HEK293 (cell line): ENCODE results near the gene GSC2.
A peak's percentile ranks its signal among the peaks of the same experiment; 100 is the strongest.

Experiments used
- CTCF ChIA-PET: fragments of 350-600 bp; formaldehyde crosslinking; extraction: SDS; loops from one replicate; lab custom pipeline; 2021; ENCODE audit warnings: antibody characterized with exemption; lab: Yijun Ruan, JAX
- POLR2A ChIA-PET: fragments of 300-600 bp; formaldehyde crosslinking; extraction: SDS; loops from one replicate; lab custom pipeline; 2020; ENCODE audit warnings: antibody characterized with exemption, inconsistent platforms; lab: Yijun Ruan, JAX
- H3K27ac ChIP-seq: fragments of 200-500 bp; sonication (Bioruptor generic); 2 replicates; pipeline ENCODE4 v1.5.1; 2014; ENCODE audit warnings: low read depth, low read length, control low read depth, inconsistent platforms; ENCODE audit errors: extremely low read depth
- H3K36me3 ChIP-seq, 2 experiments: fragments of 200-500 bp in 1 of 2; sonication (Bioruptor generic) in 1 of 2; 1 replicate in 1 of 2; 2 replicates in 1 of 2; pipeline ENCODE4 v1.5.1; 2014 to 2017; ENCODE audit warnings: inconsistent platforms in 2 of 2, low read length in 2 of 2; ENCODE audit not compliant: control insufficient read depth in 2 of 2, insufficient read depth in 1 of 2
- H3K4me1 ChIP-seq: fragments of 200-500 bp; sonication (Bioruptor generic); 2 replicates; pipeline ENCODE4 v1.5.1; 2014; ENCODE audit warnings: mild to moderate bottlenecking, low read length, inconsistent platforms; ENCODE audit not compliant: control insufficient read depth, insufficient read depth
- H3K4me3 ChIP-seq: 2 replicates; pipeline ENCODE4 v1.5.1; 2011; ENCODE audit warnings: low read depth, mild to moderate bottlenecking, control low read depth, low read length, moderate library complexity
- H3K9me3 ChIP-seq: fragments of 200-500 bp; sonication (Bioruptor generic); 2 replicates; pipeline ENCODE4 v1.5.1; 2014; ENCODE audit warnings: low read depth, low read length, inconsistent platforms; ENCODE audit not compliant: control insufficient read depth, insufficient read depth
- BCL11A ChIP-seq: fragments of 450-650 bp; formaldehyde crosslinking; IDR thresholded peaks from 2 replicates; pipeline ENCODE4 v1.5.1; 2016; ENCODE audit warnings: low read depth, missing biosample characterization, missing genetic modification characterization
- FEZF1 ChIP-seq: fragments of 450-650 bp; formaldehyde crosslinking; IDR thresholded peaks from 2 replicates; pipeline ENCODE4 v1.5.1; 2016; ENCODE audit warnings: missing biosample characterization, missing genetic modification characterization
- GLIS2 ChIP-seq: fragments of 450-650 bp; formaldehyde crosslinking; IDR thresholded peaks from 2 replicates; pipeline ENCODE4 v1.5.1; 2016; ENCODE audit warnings: missing biosample characterization, missing genetic modification characterization
- IKZF3 ChIP-seq: fragments of 450-650 bp; IDR thresholded peaks from 2 replicates; pipeline ENCODE4 v1.5.0; 2018; ENCODE audit warnings: missing biosample characterization, mild to moderate bottlenecking, missing genetic modification characterization, moderate library complexity
- KLF10 ChIP-seq: fragments of 450-650 bp; IDR thresholded peaks from 2 replicates; pipeline ENCODE4 v1.5.1; 2018; ENCODE audit warnings: missing biosample characterization, mild to moderate bottlenecking, missing genetic modification characterization
- PATZ1 ChIP-seq: fragments of 450-650 bp; formaldehyde crosslinking; IDR thresholded peaks from 2 replicates; pipeline ENCODE4 v1.5.1; 2016; ENCODE audit warnings: missing biosample characterization, missing genetic modification characterization
- RBAK ChIP-seq: fragments of 450-650 bp; formaldehyde crosslinking; IDR thresholded peaks from 2 replicates; pipeline ENCODE4 v1.5.1; 2016; ENCODE audit warnings: missing biosample characterization, missing genetic modification characterization
- ZBTB7A ChIP-seq: fragments of 450-650 bp; formaldehyde crosslinking; IDR thresholded peaks from 2 replicates; pipeline ENCODE4 v1.5.1; 2016; ENCODE audit warnings: low read depth, missing biosample characterization, missing genetic modification characterization
- ZNF10 ChIP-seq: fragments of 450-650 bp; formaldehyde crosslinking; IDR thresholded peaks from 2 replicates; pipeline ENCODE4 v1.5.1; 2017; ENCODE audit warnings: missing biosample characterization, missing genetic modification characterization
- ZNF202 ChIP-seq: fragments of 450-650 bp; formaldehyde crosslinking; IDR thresholded peaks from 2 replicates; pipeline ENCODE4 v1.5.1; 2016; ENCODE audit warnings: missing biosample characterization, missing genetic modification characterization, borderline replicate concordance
- ZNF274 ChIP-seq, 2 experiments: fragments of 200-500 bp in 1 of 2; fragments of 450-650 bp in 1 of 2; sonication (Bioruptor generic) in 1 of 2; formaldehyde crosslinking in 1 of 2; IDR thresholded peaks; 2 replicates each; pipeline versions ENCODE4 v1.5.1 to v1.6.1; 2014 to 2016; ENCODE audit warnings: borderline replicate concordance in 1 of 2, inconsistent platforms in 1 of 2, low read length in 1 of 2, missing biosample characterization in 1 of 2, missing genetic modification characterization in 1 of 2
- ZNF292 ChIP-seq: fragments of 450-650 bp; formaldehyde crosslinking; IDR thresholded peaks from 2 replicates; pipeline ENCODE4 v1.5.1; 2016; ENCODE audit warnings: low read depth, missing biosample characterization, missing genetic modification characterization, borderline replicate concordance
- ZNF350 ChIP-seq: fragments of 450-650 bp; formaldehyde crosslinking; IDR thresholded peaks from 2 replicates; pipeline ENCODE4 v1.5.0; 2017; ENCODE audit warnings: missing biosample characterization, mild to moderate bottlenecking, missing genetic modification characterization
- ZNF37A ChIP-seq: fragments of 450-650 bp; IDR thresholded peaks from 2 replicates; pipeline ENCODE4 v1.5.1; 2018; ENCODE audit warnings: missing biosample characterization, missing genetic modification characterization
- ZNF423 ChIP-seq: fragments of 450-650 bp; formaldehyde crosslinking; IDR thresholded peaks from 2 replicates; pipeline ENCODE4 v1.5.1; 2016; ENCODE audit warnings: missing biosample characterization, missing genetic modification characterization
- ZNF473 ChIP-seq: fragments of 450-650 bp; formaldehyde crosslinking; IDR thresholded peaks from 2 replicates; pipeline ENCODE4 v1.5.1; 2017; ENCODE audit warnings: missing biosample characterization, missing genetic modification characterization
- ZNF514 ChIP-seq: fragments of 450-650 bp; formaldehyde crosslinking; IDR thresholded peaks from 2 replicates; pipeline ENCODE4 v1.5.1; 2016; ENCODE audit warnings: missing biosample characterization, missing genetic modification characterization
- ZNF610 ChIP-seq: fragments of 450-650 bp; formaldehyde crosslinking; IDR thresholded peaks from 2 replicates; pipeline ENCODE4 v1.5.1; 2016; ENCODE audit warnings: missing biosample characterization, missing genetic modification characterization, borderline replicate concordance
- ZNF621 ChIP-seq: fragments of 450-650 bp; formaldehyde crosslinking; IDR thresholded peaks from 2 replicates; pipeline ENCODE4 v1.5.1; 2017; ENCODE audit warnings: missing biosample characterization, missing genetic modification characterization
- ZNF660 ChIP-seq: fragments of 450-650 bp; IDR thresholded peaks from 2 replicates; pipeline ENCODE4 v1.5.1; 2018; ENCODE audit warnings: missing biosample characterization, mild to moderate bottlenecking, missing genetic modification characterization
- ZNF692 ChIP-seq: fragments of 450-650 bp; formaldehyde crosslinking; IDR thresholded peaks from 2 replicates; pipeline ENCODE4 v1.5.1; 2016; ENCODE audit warnings: missing biosample characterization, missing genetic modification characterization
- ZNF704 ChIP-seq: fragments of 450-650 bp; formaldehyde crosslinking; IDR thresholded peaks from 2 replicates; pipeline ENCODE4 v1.5.1; 2016; ENCODE audit warnings: missing biosample characterization, missing genetic modification characterization
- ZNF785 ChIP-seq: fragments of 450-650 bp; formaldehyde crosslinking; IDR thresholded peaks from 2 replicates; pipeline ENCODE4 v1.5.1; 2016; ENCODE audit warnings: missing biosample characterization, missing genetic modification characterization
- TF ChIP-seq, protein P1 (sequence below): sonication (generic); formaldehyde crosslinking; IDR thresholded peaks from 2 replicates; pipeline ENCODE4 v1.8.1; 2022; ENCODE audit warnings: mild to moderate bottlenecking, moderate library complexity, missing genetic modification reagents
- TF ChIP-seq, protein P2 (sequence below): IDR thresholded peaks from 2 replicates; pipeline ENCODE4 v1.6.1; 2011; ENCODE audit warnings: mild to moderate bottlenecking, low read depth, low read length, borderline replicate concordance
- TF ChIP-seq, protein P3 (sequence below): fragments of 450-650 bp; formaldehyde crosslinking; IDR thresholded peaks from 2 replicates; pipeline ENCODE4 v1.5.1; 2017; ENCODE audit warnings: missing biosample characterization, missing genetic modification characterization

GSC2 gene

DNA sequence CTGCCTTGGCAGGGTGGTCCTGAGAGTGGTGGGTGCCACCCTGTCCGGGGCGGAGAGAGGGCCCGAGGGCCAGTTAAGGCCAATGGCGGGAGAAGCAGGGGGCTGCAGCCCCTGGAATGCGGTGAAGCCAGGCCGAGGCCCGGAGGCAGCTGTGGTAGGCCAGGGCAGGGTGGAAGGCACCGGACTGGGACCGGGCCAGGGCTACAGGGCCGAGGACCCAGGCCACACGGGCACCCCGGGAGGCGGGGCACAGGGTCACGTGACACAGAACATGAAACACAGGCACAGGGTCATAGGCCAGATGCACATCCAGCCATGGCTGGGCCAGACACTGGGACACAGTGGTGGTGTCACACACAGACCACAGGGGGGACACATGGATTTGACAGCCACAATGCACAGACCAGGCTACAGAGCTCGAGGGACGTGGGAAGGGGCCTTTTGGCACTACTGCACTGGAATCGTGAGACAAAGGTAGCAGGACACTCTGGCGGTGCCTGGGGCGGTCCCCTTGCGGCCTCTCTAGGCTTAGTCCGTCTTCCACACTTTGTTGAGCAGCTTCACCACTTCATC lies 25.6 kb upstream of the GSC2 start (continued):
- TF ChIP-seq FEZF1: no peak
- TF ChIP-seq ZNF37A: no peak

- H3K4me3 ChIP-seq: no peak overlapping the region
- ChIA-PET POLR2A (interaction anchor here (0.6 to 2.3 kb wide), 7 partner anchors 31 to 378 kb away, joined by 3 to 20 read pairs (median 5); partner anchors contain the start of genes CDC45, CLTCL1 and ESS2), CTCF (interaction anchor here (1.2 to 1.3 kb wide), 2 partner anchors 30 to 31 kb away, joined by 5 read pairs; partner anchors contain the start of gene ESS2)
- no peaks in the 10 kb centered on the region; the same call in 1 of the 2 replicates for H3K4me1 ChIP-seq
- TF ChIP-seq RBAK (tag by site-specific recombination) (no peak), BCL11A (no peak), ZNF10 (tag by site-specific recombination) (no peak), ZNF660 (tag by site-specific recombination) (no peak), ZNF473 (tag by site-specific recombination) (no peak), ZNF350 (tag by site-specific recombination) (no peak), ZNF704 (tag by site-specific recombination) (no peak), ZNF202 (tag by site-specific recombination) (no peak), ZNF423 (no peak), ZBTB7A (tag by site-specific recombination) (no peak), PATZ1 (0 out of 2 replicates have a peak, but pooled peaks have one; percentile 50), ZNF621 (tag by site-specific recombination) (no peak), ZNF514 (tag by site-specific recombination) (no peak), ZNF692 (tag by site-specific recombination) (0 out of 2 replicates have a peak, but pooled peaks have one; percentile 3), GLIS2 (tag by site-specific recombination) (0 out of 2 replicates have a peak, but pooled peaks have one; percentile 5), ZNF292 (no peak), ZNF785 (tag by site-specific recombination) (no peak), ZNF610 (tag by site-specific recombination) (no peak), ZNF274 (IDR thresholded peaks at IDR 0.05; ENCODE audit: low read length) (no peak), ZNF274 (tag by site-specific recombination; IDR thresholded peaks at IDR 0.05; ENCODE audit: borderline replicate concordance) (no peak), KLF10 (peak; percentile 7; the same call in 1 of the 2 replicates), IKZF3 (tag by site-specific recombination) (no peak)
- TF ChIP-seq, protein P1, sequence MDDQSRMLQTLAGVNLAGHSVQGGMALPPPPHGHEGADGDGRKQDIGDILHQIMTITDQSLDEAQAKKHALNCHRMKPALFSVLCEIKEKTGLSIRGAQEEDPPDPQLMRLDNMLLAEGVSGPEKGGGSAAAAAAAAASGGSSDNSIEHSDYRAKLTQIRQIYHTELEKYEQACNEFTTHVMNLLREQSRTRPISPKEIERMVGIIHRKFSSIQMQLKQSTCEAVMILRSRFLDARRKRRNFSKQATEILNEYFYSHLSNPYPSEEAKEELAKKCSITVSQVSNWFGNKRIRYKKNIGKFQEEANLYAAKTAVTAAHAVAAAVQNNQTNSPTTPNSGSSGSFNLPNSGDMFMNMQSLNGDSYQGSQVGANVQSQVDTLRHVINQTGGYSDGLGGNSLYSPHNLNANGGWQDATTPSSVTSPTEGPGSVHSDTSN (CRISPR knock-in tag): peak; percentile 45; the same call in 1 of the 2 replicates
- TF ChIP-seq, protein P2, sequence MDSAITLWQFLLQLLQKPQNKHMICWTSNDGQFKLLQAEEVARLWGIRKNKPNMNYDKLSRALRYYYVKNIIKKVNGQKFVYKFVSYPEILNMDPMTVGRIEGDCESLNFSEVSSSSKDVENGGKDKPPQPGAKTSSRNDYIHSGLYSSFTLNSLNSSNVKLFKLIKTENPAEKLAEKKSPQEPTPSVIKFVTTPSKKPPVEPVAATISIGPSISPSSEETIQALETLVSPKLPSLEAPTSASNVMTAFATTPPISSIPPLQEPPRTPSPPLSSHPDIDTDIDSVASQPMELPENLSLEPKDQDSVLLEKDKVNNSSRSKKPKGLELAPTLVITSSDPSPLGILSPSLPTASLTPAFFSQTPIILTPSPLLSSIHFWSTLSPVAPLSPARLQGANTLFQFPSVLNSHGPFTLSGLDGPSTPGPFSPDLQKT: no peak
- TF ChIP-seq, protein P3, sequence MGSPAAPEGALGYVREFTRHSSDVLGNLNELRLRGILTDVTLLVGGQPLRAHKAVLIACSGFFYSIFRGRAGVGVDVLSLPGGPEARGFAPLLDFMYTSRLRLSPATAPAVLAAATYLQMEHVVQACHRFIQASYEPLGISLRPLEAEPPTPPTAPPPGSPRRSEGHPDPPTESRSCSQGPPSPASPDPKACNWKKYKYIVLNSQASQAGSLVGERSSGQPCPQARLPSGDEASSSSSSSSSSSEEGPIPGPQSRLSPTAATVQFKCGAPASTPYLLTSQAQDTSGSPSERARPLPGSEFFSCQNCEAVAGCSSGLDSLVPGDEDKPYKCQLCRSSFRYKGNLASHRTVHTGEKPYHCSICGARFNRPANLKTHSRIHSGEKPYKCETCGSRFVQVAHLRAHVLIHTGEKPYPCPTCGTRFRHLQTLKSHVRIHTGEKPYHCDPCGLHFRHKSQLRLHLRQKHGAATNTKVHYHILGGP: no peak
- peak overlapping the region; percentile 19 for H3K27ac ChIP-seq
- H3K9me3 ChIP-seq: no peaks in the 10 kb centered on the region
- peaks cover 0 to 46% of the 10 kb centered on the region in 2 experiments; a peak in 1 of 3 replicates for H3K36me3 ChIP-seq
Observed at GRCh38 chr22:19175026-19175601, 25.0 kb upstream of the GSC2 start.
